Smooth muscle cell (in vitro differentiated cells): ENCODE data around the gene BTN3A1. TPM values are rescaled to one million over a fixed set of nuclear protein-coding genes. Genes with fewer than 3 reads are reported as not detected.
A peak's percentile ranks its signal among the peaks of the same experiment; 100 is the strongest.

Experiments
- DNase-seq: peaks from one replicate; lab custom pipeline; 2025; ENCODE audit not compliant: unreplicated experiment; lab: John Stamatoyannopoulos, UW
- H2AFZ ChIP-seq: fragments of 200-600 bp; sonication (generic); 2 replicates; pipeline ENCODE4 v1.6.0; 2016; ENCODE audit warnings: antibody characterized with exemption, low read depth, mild to moderate bottlenecking
- H3F3A ChIP-seq: fragments of 200-600 bp; sonication (generic); 2 replicates; pipeline ENCODE4 v1.6.0; 2017; ENCODE audit warnings: antibody characterized with exemption, low read depth
- H3K27ac ChIP-seq: fragments of 200-600 bp; sonication (generic); 2 replicates; pipeline ENCODE4 v1.5.1; 2016; ENCODE audit warnings: low read depth, mild to moderate bottlenecking
- H3K27me3 ChIP-seq: fragments of 200-600 bp; sonication (generic); 2 replicates; pipeline ENCODE4 v1.6.1; 2016; ENCODE audit warnings: low read depth, mild to moderate bottlenecking
- H3K36me3 ChIP-seq: fragments of 200-600 bp; sonication (generic); 2 replicates; pipeline ENCODE4 v1.5.1; 2016; ENCODE audit warnings: low read depth
- H3K4me1 ChIP-seq: fragments of 200-600 bp; sonication (generic); 2 replicates; pipeline ENCODE4 v1.5.1; 2016; ENCODE audit warnings: low read depth
- H3K4me2 ChIP-seq: fragments of 200-600 bp; sonication (generic); 2 replicates; pipeline ENCODE4 v1.6.0; 2016; ENCODE audit warnings: mild to moderate bottlenecking
- H3K4me3 ChIP-seq: fragments of 200-600 bp; sonication (generic); 2 replicates; pipeline ENCODE4 v1.5.1; 2016; ENCODE audit warnings: mild to moderate bottlenecking
- H3K79me2 ChIP-seq: fragments of 200-600 bp; sonication (generic); 2 replicates; pipeline ENCODE4 v1.6.0; 2016; ENCODE audit warnings: low read depth, mild to moderate bottlenecking
- H3K9ac ChIP-seq: fragments of 200-600 bp; sonication (generic); 2 replicates; pipeline ENCODE4 v1.6.0; 2016; ENCODE audit warnings: low read depth
- H3K9me3 ChIP-seq: fragments of 200-600 bp; sonication (generic); replicated peaks from 2 replicates; pipeline ENCODE4 v1.5.1; 2016; ENCODE audit warnings: low read depth
- H4K20me1 ChIP-seq: fragments of 200-600 bp; sonication (generic); 2 replicates; pipeline ENCODE4 v1.6.0; 2016; ENCODE audit warnings: low read depth
- WGBS: methylation state at CpG from one replicate; pipeline ENCODE4 v1.1.7; 2016; ENCODE audit warnings: low lambda C conversion rate; 5-methylcytosine and 5-hydroxymethylcytosine counted together
- polyA plus RNA-seq: library from polyadenylated mRNA; unstranded; fragments of >200 nt; fragmentation: Nextera tagmentation; extraction: Ambion mirVana; gene quantifications from 2 replicates; pipeline ENCODE4 v1.2.1, GENCODE V29; 2016
- total RNA-seq: library from RNA; depleted of rRNA; stranded (reverse); fragments of >200 nt; gene quantifications from 2 replicates; pipeline ENCODE4 v1.2.3, GENCODE V29; 2014
- TF ChIP-seq, protein P1 (sequence below): fragments of 200-600 bp; sonication (generic); IDR thresholded peaks from 2 replicates; pipeline ENCODE4 v1.5.1; 2017; ENCODE audit warnings: borderline replicate concordance, mild to moderate bottlenecking, antibody characterized with exemption; ENCODE audit not compliant: insufficient read depth, poor library complexity, severe bottlenecking

Gene BTN3A1
- total and polyA plus RNA-seq, 2 experiments from 2014 or later: 13.5 to 19.1 TPM

DNA sequence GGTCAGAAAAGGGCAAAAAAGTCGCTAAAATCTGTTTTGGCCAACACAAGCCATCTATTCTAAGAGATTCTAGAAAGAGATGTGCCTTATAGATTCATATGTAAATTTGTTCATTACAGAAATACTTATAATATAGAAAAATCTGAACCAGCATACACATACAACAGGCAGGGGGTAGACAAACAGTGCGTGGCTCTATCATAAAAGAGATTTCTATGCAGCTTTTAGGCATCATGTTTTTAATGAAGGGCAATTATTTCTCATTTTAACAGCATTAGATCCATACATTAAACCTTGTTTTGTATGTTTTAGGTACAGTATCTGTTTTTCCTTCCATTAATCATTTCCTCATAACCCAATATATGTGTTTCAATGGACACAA is 38.9 kb downstream of the BTN3A1 start:
- H3F3A ChIP-seq: no peaks in the 10 kb centered on the region
- no peaks in the 10 kb centered on the region for H3K4me1 ChIP-seq
- H3K79me2 ChIP-seq: no peaks in the 10 kb centered on the region
- H3K27me3 ChIP-seq: no peaks in the 10 kb centered on the region
- H3K9ac ChIP-seq: no peak overlapping the region
- peak overlapping the region; percentile 84 for H3K4me2 ChIP-seq
- no peaks in the 10 kb centered on the region for H3K36me3 ChIP-seq
- no peaks in the 10 kb centered on the region for H3K9me3 ChIP-seq
- H3K27ac ChIP-seq: no peak overlapping the region
- WGBS: 86% methylated on average over 2 of the region's 2 CpGs
- peak overlapping the region; percentile 93 for H2AFZ ChIP-seq
- H3K4me3 ChIP-seq: peak overlapping the region; percentile 67
- TF ChIP-seq, protein P1, sequence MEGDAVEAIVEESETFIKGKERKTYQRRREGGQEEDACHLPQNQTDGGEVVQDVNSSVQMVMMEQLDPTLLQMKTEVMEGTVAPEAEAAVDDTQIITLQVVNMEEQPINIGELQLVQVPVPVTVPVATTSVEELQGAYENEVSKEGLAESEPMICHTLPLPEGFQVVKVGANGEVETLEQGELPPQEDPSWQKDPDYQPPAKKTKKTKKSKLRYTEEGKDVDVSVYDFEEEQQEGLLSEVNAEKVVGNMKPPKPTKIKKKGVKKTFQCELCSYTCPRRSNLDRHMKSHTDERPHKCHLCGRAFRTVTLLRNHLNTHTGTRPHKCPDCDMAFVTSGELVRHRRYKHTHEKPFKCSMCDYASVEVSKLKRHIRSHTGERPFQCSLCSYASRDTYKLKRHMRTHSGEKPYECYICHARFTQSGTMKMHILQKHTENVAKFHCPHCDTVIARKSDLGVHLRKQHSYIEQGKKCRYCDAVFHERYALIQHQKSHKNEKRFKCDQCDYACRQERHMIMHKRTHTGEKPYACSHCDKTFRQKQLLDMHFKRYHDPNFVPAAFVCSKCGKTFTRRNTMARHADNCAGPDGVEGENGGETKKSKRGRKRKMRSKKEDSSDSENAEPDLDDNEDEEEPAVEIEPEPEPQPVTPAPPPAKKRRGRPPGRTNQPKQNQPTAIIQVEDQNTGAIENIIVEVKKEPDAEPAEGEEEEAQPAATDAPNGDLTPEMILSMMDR: no peak
- no peak for DNase-seq
- no peaks in the 10 kb centered on the region for H4K20me1 ChIP-seq

DNA sequence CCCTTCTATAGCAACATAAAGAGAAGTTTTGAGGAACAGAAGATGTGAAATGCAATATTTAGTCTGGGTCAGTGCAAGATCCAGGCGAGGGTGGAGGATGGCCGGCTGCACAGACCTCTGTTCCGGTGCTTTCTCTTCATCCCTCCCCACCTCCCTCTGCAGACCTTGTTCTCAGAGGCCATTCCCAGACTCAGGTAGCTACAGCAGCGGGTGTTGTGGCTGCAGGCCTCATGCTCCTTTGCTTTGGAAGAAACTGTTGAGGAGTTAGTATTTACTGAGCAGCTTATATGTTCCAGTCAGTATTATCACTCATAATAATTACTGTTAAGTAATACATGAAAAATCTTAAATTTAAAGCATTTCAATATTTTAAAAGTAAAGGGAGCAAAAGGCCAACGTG is 39.9 kb downstream of the BTN3A1 start:
- H3K27me3 ChIP-seq: no peaks in the 10 kb centered on the region
- no peak overlapping the region for H3K4me2 ChIP-seq
- no peak overlapping the region for H3K9ac ChIP-seq
- H2AFZ ChIP-seq: no peak overlapping the region
- H3K4me1 ChIP-seq: no peaks in the 10 kb centered on the region
- no peaks in the 10 kb centered on the region for H3K9me3 ChIP-seq
- TF ChIP-seq, protein P1: no peak
- H3K4me3 ChIP-seq: no peak overlapping the region
- DNase-seq: no peak
- WGBS: 89% methylated on average over 5 of the region's 5 CpGs
- no peaks in the 10 kb centered on the region for H4K20me1 ChIP-seq
- no peaks in the 10 kb centered on the region for H3K36me3 ChIP-seq
- no peak overlapping the region for H3K27ac ChIP-seq
- no peaks in the 10 kb centered on the region for H3F3A ChIP-seq
- no peaks in the 10 kb centered on the region for H3K79me2 ChIP-seq

GRCh38 chr6:26445934-26446667 is 44.0 kb downstream of the BTN3A1 start:
- Histone ChIP-seq H3K4me1 (no peaks in the 10 kb centered on the region), H3K36me3 (no peaks in the 10 kb centered on the region), H3K9ac (no peak overlapping the region), H3K4me3 (no peak overlapping the region), H2AFZ (no peak overlapping the region), H3K27ac (no peak overlapping the region), H3K79me2 (no peaks in the 10 kb centered on the region), H3K9me3 (no peaks in the 10 kb centered on the region), H3F3A (no peaks in the 10 kb centered on the region), H3K27me3 (no peaks in the 10 kb centered on the region), H3K4me2 (no peak overlapping the region), H4K20me1 (no peaks in the 10 kb centered on the region)
- TF ChIP-seq, protein P1: no peak
- 81% methylated on average over 5 of the region's 5 CpGs for WGBS
- DNase-seq: no peak

- Histone ChIP-seq H3K27ac (no peak overlapping the region), H3K9ac (no peak overlapping the region), H3K9me3 (no peaks in the 10 kb centered on the region), H2AFZ (no peak overlapping the region), H3K4me2 (no peak overlapping the region), H3K36me3 (no peaks in the 10 kb centered on the region), H3F3A (no peaks in the 10 kb centered on the region), H3K4me1 (no peaks in the 10 kb centered on the region), H3K4me3 (no peak overlapping the region), H4K20me1 (no peaks in the 10 kb centered on the region), H3K27me3 (no peaks in the 10 kb centered on the region), H3K79me2 (no peaks in the 10 kb centered on the region)
- no peak for DNase-seq
- 90% methylated on average over 5 of the region's 5 CpGs for WGBS
- TF ChIP-seq, protein P1: no peak
Measured at GRCh38 chr6:26447257-26447656, 45.2 kb downstream of the BTN3A1 start.
